GM19397 (cell line): ENCODE data around the gene VANGL1.

Experiments
- ATAC-seq: cut with Tn5 transposase; IDR thresholded peaks from one replicate; pipeline ENCODE4 v1.9.1; 2021; ENCODE audit warnings: mild to moderate bottlenecking, moderate library complexity; ENCODE audit not compliant: unreplicated experiment

The VANGL1 gene

DNA sequence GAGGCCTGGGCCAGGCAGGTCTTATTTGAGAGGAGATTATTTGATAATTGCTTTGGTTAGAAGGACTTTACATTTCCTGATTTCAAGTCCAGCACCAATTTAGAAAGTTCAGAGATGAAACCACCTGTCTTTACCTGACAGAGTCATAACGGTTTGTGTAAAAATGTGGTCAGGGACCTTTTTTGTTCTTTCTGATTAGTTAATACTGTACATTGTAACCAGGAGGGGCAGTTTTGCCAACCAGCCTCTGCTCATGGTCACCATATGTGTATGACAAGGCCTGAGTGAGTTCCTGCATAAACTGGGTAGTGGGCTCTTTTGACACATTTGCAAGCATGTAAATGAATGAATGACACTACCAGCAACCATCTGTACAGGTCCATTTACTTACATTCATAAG is 55.8 kb downstream of the VANGL1 start:
- no peak for ATAC-seq

DNA sequence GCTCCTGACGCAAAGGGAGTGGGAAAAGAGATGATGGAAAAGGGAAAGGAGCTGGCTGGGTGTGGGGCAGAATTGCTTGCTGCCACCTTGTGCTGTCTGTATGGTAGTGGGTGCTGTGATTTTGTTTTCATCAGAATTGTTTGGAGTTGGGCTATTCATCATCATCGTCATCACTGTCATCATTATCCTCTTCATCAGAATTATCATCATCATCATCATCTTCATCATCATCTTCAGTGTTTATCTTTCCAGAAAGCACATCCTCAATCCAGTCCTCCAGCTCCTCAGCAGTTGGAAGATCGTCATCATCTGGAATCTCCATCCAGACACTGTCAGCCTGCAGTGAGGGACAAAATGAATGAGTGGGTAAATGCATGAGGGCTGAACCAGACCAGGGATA is 59.3 kb downstream of the VANGL1 start:
- no peak for ATAC-seq

DNA sequence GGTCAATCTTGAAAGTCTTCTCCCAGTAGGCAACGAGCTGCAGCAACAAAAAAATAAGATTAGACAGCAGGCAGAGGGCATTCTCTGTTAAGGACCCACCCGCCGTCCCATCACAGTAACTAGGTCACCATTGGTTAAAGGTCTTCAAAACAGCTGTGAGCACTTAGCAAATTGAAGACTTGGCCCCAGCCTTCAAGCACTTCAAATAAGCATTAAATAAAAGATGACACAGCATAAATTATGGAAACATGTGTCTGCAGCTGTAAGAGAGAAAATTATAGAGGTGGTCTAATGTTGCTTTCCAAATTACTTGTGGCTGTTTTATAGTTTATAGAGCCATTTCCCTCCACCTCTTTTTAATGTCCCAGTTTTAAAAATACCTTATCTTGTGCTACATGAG is 61.2 kb downstream of the VANGL1 start:
- no peak for ATAC-seq

DNA sequence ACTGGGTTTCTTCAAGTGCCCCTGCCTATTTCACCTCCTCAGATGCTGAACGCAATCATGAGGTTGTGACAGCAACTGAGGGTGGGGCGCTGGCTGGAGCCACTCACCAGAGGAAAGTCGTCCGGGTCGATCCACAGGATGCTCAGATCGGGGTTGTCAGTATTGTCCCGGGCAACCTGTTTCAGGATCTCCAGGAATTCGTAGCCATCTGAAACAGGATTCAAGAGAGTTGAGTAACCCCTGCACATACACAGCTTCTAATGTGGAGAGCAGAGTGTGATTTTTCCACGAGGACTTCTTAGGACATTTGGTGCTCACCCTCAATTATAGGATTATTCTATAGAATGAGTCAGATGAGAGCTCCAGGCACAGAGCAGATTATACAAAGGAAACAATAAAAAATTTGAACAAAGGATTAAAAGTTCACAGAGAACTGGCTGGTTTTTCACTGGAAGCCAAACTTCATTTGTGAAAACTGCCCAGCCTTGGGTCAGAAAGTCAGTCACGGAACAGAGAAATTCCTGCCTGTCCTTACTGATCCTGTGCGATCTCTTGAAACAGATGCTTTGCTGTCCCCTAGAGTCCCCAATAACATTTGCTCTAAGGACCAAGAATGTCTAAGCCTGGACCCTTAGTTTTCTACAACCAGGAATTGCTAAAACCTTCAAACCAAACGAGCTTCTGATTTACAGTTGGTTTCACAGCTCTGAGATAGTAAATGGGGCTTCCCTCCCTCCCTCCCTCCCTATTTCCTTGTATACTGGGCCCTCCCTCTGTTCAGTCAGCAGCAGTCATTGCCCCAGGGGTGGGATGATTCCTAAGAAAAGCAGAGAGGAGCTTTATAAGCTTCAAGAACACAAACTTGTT is 63.5 kb downstream of the VANGL1 start:
- no peak for ATAC-seq

DNA sequence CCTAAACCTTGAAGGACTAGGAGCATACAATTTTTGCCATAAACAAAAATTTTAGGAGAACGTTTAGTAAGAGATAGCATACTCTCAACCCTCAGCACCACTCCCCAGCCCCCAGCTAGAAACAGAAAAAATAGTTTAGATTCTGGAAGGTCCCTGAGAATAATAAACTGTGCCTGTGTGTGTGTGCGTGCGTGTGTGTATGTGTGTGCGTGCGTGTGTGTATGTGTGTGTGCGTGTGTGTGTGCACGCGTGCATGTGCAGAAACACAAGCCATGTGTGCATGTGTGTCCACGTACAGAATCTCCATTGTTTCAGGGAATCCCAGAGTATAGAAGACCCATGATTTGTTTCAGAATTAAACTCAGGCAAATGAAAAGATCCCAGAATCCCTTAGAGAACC is 64.2 kb downstream of the VANGL1 start:
- ATAC-seq: no peak

DNA sequence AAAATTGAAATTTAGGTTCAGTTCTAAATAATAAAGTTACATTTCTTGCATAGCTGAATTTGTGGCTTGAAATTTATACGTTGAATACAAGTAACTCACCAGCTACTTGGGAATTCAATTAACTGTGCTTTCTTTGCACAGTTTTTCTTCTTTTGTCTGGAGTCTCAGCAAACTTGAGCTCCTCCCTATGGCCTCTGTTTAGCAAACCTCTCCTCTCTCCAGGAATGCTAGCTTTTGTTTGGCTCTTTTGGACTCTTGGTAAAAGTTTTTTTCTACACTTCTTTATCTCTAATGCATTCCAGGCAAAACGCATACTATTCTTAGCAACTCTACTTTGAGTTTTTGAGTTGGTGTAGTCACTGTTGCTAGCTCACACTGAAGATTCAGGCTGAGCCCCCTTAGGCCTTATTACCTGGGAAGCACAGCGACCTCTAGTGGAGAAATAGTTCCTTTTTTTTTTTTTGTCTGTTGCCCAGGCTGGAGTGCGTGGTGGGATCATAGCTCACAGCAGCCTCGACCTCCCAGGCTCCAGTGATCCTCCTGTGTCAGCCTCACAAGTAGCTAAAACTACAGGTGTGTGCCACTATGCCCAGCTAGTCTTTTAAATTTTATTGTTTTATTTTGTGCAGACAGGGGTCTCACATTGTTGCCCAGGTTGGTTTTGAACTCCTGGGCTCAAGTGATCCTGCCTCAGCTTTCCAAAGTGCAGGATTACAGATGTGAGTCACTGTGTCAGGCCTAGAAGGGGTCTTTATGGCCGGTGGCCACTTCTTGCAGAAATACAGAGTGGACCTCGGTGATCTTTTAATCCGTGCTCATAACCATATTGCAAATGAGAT is 65.0 kb downstream of the VANGL1 start:
- no peak for ATAC-seq

DNA sequence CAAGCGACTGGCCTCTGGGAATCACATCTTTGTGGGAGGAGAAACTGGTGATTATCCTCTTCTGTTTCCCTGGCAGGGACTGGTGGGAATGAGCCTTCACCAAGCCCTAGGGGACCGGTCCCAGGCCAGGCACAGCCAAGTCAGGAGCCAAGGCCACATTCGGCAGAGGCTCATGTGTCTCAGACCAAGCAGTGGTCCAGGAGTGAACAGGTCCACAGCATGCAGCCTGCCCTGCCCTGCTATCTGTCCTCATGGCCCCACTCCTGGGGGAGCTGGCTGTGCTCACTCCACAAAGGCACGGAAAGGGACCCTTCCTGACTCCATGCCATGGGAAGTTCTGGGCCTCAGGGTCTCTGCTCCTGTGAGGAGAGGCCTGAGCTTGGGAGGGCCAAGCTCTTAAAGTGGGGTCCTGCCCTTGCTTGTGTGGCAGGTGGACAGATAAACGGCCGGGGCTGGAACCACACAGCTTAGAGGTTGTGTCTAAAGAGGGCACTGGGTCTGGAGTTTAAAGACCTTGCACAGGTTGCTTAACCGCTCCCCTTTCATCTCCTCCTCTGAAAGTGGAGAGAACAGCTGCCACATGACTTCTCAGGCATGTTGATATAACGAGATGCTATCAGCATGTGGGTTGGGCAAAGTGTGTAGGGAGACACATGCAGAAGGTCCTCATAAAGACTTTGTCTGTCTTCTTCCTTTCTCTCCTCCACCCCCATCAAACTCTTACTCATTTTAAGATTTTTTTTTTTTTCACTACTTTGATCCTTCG is 69.3 kb downstream of the VANGL1 start:
- ATAC-seq: no peak

DNA sequence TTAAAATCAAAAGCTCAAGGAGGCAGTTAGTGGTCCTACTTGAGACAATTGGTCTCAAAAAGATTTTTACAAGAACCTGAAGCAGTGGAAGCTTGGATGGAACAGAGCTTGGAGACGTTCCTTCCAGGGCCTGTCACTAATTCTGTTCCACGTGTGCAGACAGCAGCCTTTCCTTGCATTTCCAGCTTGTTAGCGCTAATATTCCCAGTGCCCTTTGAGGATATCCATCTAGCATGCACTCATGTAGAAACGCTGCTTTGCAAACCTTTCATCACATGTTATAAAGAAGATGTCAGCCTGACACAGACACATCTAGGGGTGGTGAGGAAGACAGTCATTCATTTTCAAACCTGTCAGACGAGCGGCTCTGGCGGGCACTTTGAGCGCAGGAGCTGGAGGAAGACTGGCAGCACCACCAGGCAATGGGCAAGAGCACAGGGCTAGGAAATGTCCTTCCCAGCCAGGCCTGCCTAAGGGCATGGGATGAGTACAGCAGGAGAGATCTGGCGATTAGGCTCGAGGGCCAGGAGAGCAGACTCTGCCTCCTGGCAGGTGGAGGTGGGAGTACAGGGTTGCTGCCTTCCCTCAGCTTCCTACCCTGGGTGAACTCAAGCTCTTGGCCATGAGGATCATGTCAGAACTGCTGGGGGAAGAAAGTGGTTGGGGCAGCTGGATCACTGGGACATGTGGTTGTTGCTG is 71.3 kb downstream of the VANGL1 start:
- ATAC-seq: no peak

DNA sequence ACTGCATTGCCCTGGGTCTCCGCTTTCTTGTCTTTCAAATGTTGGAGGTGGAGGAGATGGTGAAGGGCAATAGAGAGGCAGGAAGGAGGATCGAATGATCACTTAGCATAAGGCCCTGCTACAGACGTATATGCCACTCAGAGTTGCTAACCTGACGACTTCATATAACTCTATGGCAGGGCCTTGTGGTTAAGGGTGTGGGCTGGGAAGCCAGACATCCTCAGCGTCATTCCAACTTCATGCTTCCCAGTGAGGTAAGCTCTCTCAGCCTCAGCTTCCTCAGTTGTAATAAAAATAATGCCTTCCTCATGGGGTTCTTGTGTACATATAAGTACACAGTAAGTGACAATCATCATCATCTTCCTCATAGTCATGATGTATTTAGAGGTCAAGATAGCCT is 72.1 kb downstream of the VANGL1 start:
- ATAC-seq: no peak

DNA sequence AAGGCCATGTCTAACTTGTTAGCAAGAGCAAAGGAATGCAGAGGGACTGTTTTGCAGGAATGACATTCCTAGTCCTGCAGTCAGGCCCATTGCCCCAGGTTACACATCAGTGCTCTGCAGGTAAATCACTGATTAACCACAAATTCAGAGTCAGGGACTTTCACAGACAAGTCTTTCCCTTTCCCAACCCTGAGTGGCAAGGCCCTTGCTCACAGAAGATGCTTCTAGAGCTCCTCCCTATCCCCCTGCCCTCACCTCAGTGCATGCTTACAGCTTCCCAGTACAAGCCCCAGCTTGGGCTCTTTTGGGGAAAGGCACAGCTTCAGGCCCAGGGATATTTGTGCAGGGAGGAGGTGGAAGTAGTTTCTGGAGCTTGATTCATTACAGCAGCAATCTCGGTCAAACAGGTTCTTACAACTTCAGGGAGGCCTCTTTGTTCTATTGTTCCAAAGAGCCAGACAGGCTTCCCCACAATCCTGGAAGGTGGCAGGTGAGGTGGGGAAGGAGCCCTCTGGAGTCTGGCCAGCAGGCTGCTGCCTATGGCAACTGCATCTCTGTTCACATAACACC is 72.9 kb downstream of the VANGL1 start:
- ATAC-seq: no peak

DNA sequence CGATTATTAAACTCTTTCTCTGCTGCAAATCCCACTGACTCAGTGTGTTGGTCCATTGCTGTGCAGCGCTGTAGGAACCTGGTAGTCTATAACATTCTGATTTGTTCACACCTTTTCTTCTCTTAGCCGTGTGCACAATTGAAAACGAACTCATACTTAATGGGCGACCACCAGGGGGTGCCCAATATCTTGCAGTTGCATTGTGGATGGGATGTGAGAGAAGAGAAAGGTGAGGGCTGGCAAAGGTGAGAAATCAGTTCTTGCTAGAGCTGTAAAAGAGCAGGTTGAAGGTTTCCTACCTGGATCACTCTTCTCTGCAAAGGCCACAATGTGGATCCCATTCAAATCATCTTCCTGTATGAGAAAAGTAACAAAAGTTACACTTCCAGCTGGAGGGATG is 75.8 kb downstream of the VANGL1 start:
- no peak for ATAC-seq

DNA sequence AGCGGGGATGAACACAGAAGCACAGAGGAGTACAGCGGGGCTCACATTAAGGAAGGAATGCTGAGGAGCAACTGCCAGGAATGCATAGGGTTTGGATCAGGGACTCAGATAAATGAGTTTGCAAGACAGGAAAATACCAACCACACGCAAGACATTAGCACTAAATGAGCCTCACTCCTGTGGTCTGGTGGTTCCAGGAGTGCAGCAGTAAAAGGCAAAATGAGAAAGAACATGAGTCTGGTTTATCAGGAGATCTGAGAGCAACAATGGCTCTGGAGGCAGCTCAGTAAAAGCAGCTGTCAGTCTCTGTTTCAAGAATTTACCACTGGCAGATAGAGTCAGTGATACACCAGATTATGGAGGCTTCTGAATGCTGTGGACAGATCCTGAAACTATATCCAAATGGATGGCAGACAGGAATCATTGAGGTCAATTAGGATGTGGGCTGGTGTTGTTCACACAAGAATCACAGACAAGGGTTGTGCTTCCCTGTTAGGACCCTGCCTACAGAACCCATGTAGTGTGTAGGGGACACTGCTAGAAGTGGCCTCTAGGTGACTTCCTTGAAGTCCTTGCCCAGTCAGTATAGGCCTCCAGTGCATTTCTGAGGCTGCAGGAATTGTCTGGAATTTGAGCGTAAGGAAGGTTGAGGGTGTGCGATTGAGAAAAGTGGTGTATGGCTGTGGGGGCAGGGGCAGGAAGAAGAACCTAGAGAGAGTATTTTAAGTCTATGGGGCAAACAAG is 76.4 kb downstream of the VANGL1 start:
- ATAC-seq: no peak

DNA sequence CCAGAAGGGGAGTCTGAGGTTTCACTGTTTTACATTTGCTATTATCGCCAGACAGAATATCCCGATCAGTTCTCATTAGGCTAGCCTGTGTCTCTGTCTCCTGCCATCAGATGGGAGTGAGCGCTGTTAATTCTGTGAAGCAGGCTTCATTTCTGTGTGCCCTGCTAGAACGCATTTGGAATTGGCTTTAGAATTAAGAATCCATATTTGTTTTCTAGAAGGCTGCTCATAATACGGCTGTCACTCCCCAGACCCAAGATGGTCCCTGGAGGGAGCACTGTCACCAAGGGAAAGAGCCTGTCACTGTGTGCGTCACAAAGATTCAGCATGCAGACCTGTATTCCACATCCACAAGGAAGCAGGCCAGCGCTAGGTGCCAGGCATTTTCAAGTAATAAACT is 77.5 kb downstream of the VANGL1 start:
- no peak for ATAC-seq

DNA sequence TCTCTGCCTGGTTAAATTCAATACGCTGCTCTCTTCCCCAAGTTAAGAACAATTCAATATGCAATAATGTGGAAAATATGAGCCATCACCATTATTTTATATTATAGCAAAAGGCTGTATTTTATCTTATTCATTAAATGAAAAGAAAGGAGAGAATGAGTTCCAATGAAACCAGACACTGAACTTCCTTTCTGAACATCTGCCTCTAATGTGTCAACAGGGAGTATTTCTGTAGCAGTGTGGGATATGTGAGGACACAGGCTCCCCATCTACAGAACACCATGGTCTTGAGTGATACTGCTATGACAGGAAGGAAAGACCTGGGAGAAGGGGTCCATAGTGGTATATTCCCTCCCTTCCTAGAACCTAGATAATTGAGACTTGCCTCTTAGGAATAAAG is 80.5 kb downstream of the VANGL1 start:
- no peak for ATAC-seq

DNA sequence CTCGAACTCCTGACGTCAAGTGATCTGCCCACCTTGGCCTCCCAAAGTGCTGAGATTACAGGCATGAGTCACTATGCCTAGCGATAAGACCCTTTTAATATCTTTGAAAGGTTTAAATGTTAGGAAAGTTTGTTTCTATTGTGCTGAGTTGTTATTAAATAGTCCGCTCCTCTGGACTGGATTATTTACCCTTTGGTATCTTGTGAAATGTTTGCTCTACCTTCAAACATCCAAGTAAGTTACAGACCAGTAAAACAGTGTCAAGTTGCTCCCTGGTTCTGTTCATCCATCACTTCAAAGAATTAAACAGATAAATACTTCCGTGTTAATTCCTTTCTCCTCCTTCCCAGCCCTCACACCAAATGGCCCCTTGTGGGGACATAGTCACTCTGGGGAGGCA is 82.0 kb downstream of the VANGL1 start:
- ATAC-seq: no peak

DNA sequence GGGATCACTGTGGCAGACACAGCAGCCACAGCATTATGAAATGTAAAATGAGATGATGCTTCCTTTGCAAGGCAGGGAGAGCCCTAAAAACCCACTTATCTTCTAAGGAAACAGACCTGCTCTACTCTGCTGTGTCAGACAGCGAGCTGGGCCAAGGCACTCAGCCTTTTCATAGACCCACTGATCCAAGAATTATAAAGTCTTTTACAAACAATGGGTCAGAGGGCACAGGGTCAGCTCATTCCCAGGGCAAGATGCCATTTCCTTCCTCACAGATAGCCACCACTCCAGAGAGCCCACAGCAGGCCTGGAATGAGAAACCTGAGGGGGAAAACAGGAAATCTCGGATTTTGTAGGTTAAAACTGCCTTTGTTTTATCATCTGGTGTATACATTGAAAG is 83.8 kb downstream of the VANGL1 start:
- ATAC-seq: no peak

DNA sequence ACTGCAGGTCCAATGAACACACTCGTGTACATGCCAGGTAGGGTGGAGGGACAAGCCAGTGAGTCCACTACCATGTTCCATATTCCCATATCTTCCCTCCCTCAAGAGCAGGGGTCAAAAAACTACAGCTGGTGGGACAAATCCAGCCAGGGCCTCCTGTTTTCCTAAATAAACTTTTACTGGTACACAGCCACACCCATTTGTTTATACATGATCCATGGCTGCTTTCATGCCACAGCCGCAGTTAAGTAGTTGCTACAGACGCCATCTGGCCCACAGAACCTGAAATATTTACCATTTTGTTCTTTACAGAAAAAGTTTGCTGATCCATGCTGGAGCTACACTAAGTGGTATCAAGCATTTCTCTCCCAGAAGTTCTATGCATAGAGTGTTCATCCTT is 84.4 kb downstream of the VANGL1 start:
- ATAC-seq: no peak

DNA sequence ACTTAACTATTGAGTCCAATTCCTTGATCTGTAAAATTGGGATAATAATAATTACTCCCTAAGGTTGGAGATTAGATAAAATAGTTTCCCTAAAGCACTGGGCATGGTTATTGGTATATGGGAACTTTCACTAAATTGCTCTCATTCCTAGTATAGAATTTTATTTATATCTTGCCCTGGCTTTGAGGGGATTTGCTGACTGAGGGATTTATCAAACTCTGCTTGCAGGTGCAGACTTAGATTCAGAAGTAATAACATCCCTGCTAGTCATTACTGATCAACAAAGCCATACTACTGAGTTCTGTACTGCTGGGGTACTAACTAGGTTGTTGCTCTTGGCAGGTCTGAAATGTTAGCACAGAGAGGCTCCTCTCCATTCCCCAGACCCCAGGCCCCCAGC is 84.8 kb downstream of the VANGL1 start:
- ATAC-seq: no peak

DNA sequence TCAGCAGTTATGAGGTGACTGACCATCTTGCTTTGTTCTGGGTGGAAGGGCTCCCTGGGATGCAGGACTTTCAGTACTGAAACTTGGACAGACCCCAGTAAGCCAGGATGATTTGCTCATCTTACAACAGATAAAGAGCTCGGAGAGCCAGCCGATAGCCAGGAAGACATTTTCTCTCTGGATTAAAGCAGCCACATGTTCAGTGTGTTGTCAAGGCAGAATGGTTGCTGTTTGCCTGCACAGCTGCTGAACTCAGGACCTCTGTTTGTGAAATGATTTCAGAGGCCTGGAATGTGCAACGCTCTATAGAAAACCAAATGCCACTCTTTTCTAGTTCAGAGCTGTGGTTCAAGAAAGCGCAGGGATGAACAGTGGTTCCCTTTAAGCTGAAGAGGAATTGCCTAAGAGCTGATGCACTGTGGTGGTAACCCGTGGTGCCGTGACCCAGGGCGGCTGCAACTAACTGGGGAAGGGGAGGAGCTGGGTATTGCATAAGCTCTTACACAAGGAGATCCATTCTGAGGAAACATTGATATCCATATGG is 86.0 kb downstream of the VANGL1 start:
- no peak for ATAC-seq

DNA sequence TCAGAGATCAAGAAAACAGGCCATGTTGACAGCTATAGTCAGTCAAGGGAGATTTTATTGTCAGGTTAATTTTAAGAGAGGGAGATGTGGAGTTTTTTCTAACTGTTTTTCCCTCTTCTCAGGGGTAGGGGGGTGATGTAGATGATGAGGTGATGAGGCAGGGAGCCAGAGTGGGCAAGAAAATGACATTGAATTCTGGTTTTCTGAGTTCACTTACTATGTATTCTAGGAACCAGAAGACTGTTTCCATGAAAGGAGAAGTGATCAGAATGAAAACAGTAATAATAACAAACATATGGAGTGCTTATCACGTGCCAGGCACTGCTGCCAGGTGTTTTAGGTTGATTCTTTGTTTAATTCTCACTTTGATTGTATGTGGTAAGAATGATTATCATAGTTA is 86.6 kb downstream of the VANGL1 start:
- no peak for ATAC-seq
